Measurements from ENCODE around the gene KIAA1549.
"Not testable (repeated sequence)": the region's sequence is repeated elsewhere in the genome, so short reads cannot be mapped to it uniquely, and the experiment has no call there.

Gene KIAA1549

GRCh38 chr7:138980563-138981291 is 462 bp downstream of the KIAA1549 start:
- Mint-ChIP-seq H3K9me3 (no peaks in the 10 kb centered on the region), H3K27ac (peak overlapping the region; percentile 59), H3K36me3 (no peaks in the 10 kb centered on the region), H3K27me3 (peaks cover 50% of the 10 kb centered on the region), H3K4me1 (peaks cover 18% of the 10 kb centered on the region), H3K4me3 (peak overlapping the region; percentile 90)
- ATAC-seq: peak; percentile 59

- peak overlapping the region; percentile 90 for H3K4me3 Mint-ChIP-seq
- H3K27me3 Mint-ChIP-seq: peaks cover 55% of the 10 kb centered on the region
- no peak overlapping the region for H3K27ac Mint-ChIP-seq
- H3K9me3 Mint-ChIP-seq: no peaks in the 10 kb centered on the region
- no peaks in the 10 kb centered on the region for H3K36me3 Mint-ChIP-seq
- peaks cover 18% of the 10 kb centered on the region for H3K4me1 Mint-ChIP-seq
- no peak for ATAC-seq
These were observed 1.1 kb downstream of the KIAA1549 start for GRCh38 chr7:138979988-138980562.

- Mint-ChIP-seq H3K36me3 (no peaks in the 10 kb centered on the region), H3K4me1 (peaks cover 18% of the 10 kb centered on the region), H3K4me3 (no peak overlapping the region), H3K27ac (no peak overlapping the region), H3K27me3 (peaks cover 60% of the 10 kb centered on the region), H3K9me3 (no peaks in the 10 kb centered on the region)
- ATAC-seq: no peak
These were observed 1.8 kb downstream of the KIAA1549 start for GRCh38 chr7:138979226-138979979.

DNA sequence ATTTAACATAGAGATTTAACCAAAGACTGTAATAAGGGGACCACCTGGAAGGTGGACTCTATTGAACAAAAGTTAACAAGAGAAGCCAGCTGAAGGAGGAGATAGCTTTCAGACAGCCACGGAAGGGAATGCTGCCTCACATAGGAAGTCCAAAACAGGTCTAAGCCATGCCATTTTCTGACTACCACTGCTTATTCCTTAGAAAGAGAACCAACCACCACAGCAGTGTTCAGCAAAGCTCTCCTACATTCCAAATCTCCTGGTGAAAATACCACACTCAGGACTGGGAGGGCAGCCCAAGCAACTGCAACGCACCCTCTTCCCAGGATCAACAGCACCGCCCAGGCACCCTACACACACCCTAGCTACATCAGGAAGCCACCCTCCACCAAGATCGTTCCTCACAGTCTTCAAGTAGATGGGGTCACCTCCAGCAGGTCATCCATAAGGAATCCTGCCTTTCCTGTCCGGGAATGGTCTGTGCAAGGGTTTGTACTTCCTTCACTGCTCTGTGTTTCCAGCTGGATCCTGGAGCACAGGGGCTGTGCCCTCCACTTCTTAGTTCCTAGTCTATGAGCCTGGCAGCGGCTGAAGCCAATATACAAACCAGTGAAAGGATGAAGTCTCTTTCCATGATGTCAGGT is 2.5 kb downstream of the KIAA1549 start:
- H3K27ac Mint-ChIP-seq: no peak overlapping the region
- no peaks in the 10 kb centered on the region for H3K9me3 Mint-ChIP-seq
- ATAC-seq: no peak
- H3K4me1 Mint-ChIP-seq: peaks cover 18% of the 10 kb centered on the region
- no peak overlapping the region for H3K4me3 Mint-ChIP-seq
- peaks cover 60% of the 10 kb centered on the region for H3K27me3 Mint-ChIP-seq
- no peaks in the 10 kb centered on the region for H3K36me3 Mint-ChIP-seq

DNA sequence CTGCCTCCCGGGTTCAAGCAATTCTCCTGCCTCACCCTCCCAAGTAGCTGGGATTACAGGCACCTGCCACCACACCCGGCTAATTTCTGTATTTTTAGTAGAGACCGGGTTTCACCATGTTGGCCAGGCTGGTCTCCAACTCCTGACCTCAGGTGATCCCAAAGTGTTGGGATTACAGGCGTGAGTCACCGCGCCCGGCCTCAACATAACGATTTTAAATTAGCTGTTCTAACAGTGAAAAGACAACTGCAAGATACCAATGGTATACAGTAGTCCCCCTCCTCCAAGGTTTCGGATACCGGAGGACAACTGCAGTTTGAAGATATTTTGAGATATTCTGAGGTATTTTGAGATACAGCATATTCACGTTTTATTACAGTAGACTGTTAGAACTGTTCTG is 5.0 kb downstream of the KIAA1549 start:
- not testable (repeated sequence) for H3K27ac Mint-ChIP-seq, H3K4me1 Mint-ChIP-seq, H3K9me3 Mint-ChIP-seq, ATAC-seq, H3K4me3 Mint-ChIP-seq, H3K36me3 Mint-ChIP-seq
- peaks cover 64% of the 10 kb centered on the region for H3K27me3 Mint-ChIP-seq

DNA sequence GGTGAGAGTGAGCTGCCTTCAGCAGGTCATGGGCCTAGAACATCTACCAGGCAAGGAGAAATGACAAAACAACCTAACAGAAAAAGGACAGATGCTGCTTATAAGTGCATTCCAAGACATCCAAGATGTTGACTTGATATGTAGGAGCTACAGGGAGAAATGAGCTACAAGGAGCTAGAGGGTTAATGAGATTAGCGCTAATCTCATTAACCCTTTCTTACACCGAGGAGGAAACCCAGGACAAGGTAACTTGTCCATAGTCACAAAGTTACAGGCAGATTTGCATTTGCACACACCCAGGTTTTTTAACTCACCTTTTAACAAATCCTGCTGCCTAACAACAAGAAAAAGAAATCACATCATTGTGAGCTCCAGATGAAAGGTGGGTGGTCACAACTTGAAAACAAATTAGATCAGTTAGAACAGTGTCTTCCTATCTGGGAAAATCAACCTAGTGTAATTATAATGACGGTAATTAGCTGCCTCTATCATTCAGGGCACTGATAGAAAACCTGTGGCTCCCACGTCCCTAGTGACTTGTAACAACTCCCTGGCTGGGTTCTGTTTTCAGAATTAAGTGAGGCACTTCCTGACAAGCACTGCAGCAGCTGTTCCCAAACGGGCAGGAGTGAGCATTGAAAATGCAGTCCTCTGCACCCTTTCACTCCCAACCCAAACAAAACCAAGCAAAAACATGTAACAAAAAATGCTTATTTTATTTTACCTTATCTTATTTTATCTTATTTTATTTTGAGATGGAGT is 5.7 kb downstream of the KIAA1549 start:
- no peaks in the 10 kb centered on the region for H3K36me3 Mint-ChIP-seq
- no peak for ATAC-seq
- H3K4me3 Mint-ChIP-seq: no peak overlapping the region
- H3K27ac Mint-ChIP-seq: no peak overlapping the region
- H3K27me3 Mint-ChIP-seq: peaks cover 62% of the 10 kb centered on the region
- no peaks in the 10 kb centered on the region for H3K9me3 Mint-ChIP-seq
- peaks cover 6% of the 10 kb centered on the region for H3K4me1 Mint-ChIP-seq

DNA sequence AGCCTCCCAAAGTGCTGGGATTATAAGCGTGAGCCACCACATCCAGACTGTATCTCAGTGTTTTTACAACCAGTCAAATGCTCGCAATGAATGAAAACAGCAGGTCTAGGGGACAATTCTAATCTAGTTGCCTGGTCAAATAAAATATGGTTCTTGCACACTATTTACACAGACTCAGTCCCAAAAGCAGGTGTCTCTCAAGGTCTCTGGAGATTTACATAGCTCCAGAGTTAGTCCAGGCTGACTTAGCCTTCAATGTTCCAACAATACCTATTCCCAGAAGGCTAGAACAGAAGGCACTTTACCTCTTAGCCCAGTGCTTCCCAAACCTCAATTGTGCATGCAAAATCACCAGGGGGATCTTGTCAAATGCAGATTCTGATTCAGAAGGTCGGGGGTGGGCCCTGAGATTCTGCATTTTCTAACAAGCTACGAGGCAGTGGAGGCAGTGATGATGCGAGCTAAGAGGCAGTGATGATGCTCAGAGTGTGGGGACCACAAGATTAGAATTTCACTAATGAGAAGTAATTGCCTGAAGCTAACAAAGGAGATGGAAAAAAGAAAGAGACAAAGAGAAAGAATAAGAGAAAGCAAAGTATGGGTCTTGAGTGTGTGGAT is 6.4 kb downstream of the KIAA1549 start:
- Mint-ChIP-seq H3K9me3 (no peaks in the 10 kb centered on the region), H3K36me3 (no peaks in the 10 kb centered on the region), H3K27ac (no peak overlapping the region), H3K4me3 (no peak overlapping the region), H3K27me3 (peaks cover 55% of the 10 kb centered on the region), H3K4me1 (no peaks in the 10 kb centered on the region)
- ATAC-seq: no peak

- Mint-ChIP-seq H3K27ac (no peak overlapping the region), H3K9me3 (no peaks in the 10 kb centered on the region), H3K4me3 (no peak overlapping the region), H3K36me3 (no peaks in the 10 kb centered on the region), H3K4me1 (no peaks in the 10 kb centered on the region), H3K27me3 (peaks cover 48% of the 10 kb centered on the region)
- no peak for ATAC-seq
These were observed 7.1 kb downstream of the KIAA1549 start for GRCh38 chr7:138974103-138974502.

DNA sequence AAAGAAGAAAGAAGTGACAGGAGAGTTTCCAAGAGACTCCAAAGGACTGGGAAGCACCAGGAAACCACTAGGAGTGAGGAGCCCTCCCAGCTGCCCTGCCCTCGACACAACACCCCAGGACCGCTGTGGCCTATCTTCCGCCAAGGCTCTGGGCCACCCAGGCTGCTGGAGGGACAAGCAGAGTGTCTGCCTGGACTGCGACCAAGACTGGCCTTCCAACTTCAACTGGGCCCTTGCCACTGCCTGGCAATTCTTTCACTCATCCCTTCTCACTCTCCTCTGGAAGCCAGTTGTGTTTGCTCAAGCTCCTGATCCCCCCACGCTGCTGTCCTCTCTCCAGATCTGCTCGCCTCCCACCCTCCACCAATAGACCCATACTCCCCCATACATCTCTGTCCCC is 10.2 kb downstream of the KIAA1549 start:
- Mint-ChIP-seq H3K27ac (no peak overlapping the region), H3K27me3 (peaks cover 32% of the 10 kb centered on the region), H3K4me1 (no peaks in the 10 kb centered on the region)

GRCh38 chr7:138970446-138970845 is 10.7 kb downstream of the KIAA1549 start:
- Mint-ChIP-seq H3K4me1 (no peaks in the 10 kb centered on the region), H3K27me3 (peaks cover 31% of the 10 kb centered on the region), H3K4me3 (no peak overlapping the region), H3K9me3 (no peaks in the 10 kb centered on the region), H3K36me3 (no peaks in the 10 kb centered on the region), H3K27ac (no peak overlapping the region)
- no peak for ATAC-seq

More for the DNA sequence above, 10.2 kb downstream of the KIAA1549 start:
- no peak for ATAC-seq
- Mint-ChIP-seq H3K9me3 (no peaks in the 10 kb centered on the region), H3K4me3 (no peak overlapping the region), H3K36me3 (no peaks in the 10 kb centered on the region)

DNA sequence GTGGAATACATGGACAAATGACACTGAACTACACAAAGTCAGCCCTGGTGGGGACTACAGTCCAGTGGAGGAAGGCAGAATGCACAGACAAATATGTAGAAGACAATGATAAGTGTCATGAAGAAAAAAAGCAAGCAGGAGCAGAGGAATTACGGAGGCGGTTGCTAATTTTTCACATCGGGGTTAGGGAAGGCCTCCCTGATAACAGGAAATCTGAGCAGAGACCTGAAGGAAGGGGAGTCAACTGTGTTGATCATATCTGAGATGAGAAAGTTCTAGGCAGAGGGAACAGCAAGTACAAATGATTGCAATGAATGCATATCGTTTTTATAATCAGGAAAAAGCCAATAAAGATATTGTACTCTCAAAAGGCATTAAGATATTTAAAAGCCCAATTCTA is 14.0 kb downstream of the KIAA1549 start:
- no peaks in the 10 kb centered on the region for H3K9me3 Mint-ChIP-seq
- H3K27ac Mint-ChIP-seq: no peak overlapping the region
- ATAC-seq: no peak
- no peak overlapping the region for H3K4me3 Mint-ChIP-seq
- peaks cover 5% of the 10 kb centered on the region for H3K4me1 Mint-ChIP-seq
- H3K27me3 Mint-ChIP-seq: peaks cover 35% of the 10 kb centered on the region
- H3K36me3 Mint-ChIP-seq: no peaks in the 10 kb centered on the region

DNA sequence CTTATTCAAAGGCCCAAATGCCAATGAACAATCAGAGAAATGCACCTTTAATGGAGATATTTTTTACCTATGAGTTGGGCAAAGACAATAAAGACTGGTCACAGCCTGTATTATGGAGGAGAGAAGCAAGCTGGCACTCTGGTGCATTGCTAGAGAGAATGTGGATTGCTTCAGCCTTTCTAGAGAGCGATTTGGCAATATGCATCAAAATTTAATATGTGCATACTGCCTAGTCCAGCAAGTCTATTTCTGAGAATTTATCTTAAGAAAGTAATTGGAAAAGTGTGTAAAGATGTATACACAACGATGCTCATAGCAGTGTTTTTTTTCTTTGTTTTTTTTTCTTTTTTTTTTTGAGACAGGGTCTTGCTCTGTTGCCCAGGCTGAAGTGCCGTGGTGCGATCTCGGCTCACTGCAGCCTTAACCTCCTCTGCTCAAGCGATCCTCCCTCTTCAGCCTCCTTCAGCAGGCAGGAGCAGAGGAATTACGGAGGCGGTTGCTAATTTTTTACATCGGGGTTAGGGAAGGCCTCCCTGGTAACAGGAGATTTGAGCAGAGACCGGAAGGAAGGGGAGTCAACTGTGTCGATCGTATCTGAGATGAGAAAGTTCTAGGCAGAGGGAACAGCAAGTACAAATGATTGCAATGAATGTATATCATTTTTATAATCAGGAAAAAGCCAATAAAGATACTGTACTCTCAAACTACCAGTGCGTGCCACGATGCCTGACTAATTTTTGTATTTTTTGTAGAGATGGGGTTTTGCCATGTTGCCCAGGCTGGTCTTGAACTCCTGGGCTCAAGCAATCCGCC is 16.4 kb downstream of the KIAA1549 start:
- Mint-ChIP-seq H3K27me3 (peaks cover 38% of the 10 kb centered on the region), H3K9me3 (no peaks in the 10 kb centered on the region), H3K27ac (no peak overlapping the region), H3K4me1 (peaks cover 5% of the 10 kb centered on the region), H3K36me3 (no peaks in the 10 kb centered on the region), H3K4me3 (no peak overlapping the region)
- no peak for ATAC-seq

- H3K27ac Mint-ChIP-seq: no peak overlapping the region
- peaks cover 38% of the 10 kb centered on the region for H3K27me3 Mint-ChIP-seq
- H3K36me3 Mint-ChIP-seq: no peaks in the 10 kb centered on the region
- no peak overlapping the region for H3K4me3 Mint-ChIP-seq
- H3K4me1 Mint-ChIP-seq: peaks cover 5% of the 10 kb centered on the region
- ATAC-seq: no peak
- no peaks in the 10 kb centered on the region for H3K9me3 Mint-ChIP-seq
These were observed 17.5 kb downstream of the KIAA1549 start for GRCh38 chr7:138963675-138964074.

Data from stimulated activated memory B cell treated with anti-CD40 and anti-IgM and Interleukin-4, amounts not matched to agents 10 μg/mL and 1 μg/mL and 100 μg/mL, for 72 hours (primary cell).